HEK293 (cell line): ENCODE results near the gene CACNA2D3.

Experiments used
- ZBTB26 ChIP-seq: fragments of 450-650 bp; formaldehyde crosslinking; optimal IDR thresholded peaks from 2 replicates; pipeline ENCODE3; 2016; ENCODE audit warnings: missing biosample characterization, mild to moderate bottlenecking, missing genetic modification characterization
- ZEB2 ChIP-seq: fragments of 450-650 bp; formaldehyde crosslinking; IDR thresholded peaks from 2 replicates; pipeline ENCODE4 v1.5.1; 2016; ENCODE audit warnings: missing biosample characterization, missing genetic modification characterization

- TF ChIP-seq ZEB2 (no peak), ZBTB26 (tag by site-specific recombination) (no peak)
Measured at GRCh38 chr3:54941690-54942362, 819.5 kb downstream of the CACNA2D3 start.
